HG03039 (cell line): ENCODE data around the gene GTF3C4.

Experiments used
- ATAC-seq: cut with Tn5 transposase; IDR thresholded peaks from one replicate; pipeline ENCODE4 v1.9.1; 2021; ENCODE audit warnings: mild to moderate bottlenecking, moderate library complexity; ENCODE audit not compliant: unreplicated experiment

GTF3C4 gene

DNA sequence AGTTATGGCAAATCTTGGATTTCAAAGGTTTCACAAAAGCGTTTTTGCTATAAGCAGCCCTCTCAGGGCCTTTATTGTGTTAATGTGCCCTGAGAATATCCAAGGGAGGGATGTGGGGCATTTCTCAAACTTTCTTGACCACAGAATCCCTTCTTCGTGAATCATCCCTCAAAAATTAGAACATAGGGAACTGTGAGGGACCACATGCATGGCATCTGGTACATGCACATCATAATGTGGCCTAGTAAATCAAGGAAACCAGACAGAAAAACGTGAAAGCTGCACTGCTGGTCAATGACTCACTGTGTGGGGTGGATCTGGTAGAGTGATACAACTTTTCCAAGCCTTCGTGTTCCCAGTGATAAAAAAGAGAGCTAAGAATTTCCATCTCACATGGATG is 22.9 kb upstream of the GTF3C4 start:
- ATAC-seq = no peak

GRCh38 chr9:132647806-132648205 is 22.5 kb upstream of the GTF3C4 start:
- no peak for ATAC-seq

- ATAC-seq = no peak
These were observed 22.0 kb upstream of the GTF3C4 start for GRCh38 chr9:132648283-132648682.

DNA sequence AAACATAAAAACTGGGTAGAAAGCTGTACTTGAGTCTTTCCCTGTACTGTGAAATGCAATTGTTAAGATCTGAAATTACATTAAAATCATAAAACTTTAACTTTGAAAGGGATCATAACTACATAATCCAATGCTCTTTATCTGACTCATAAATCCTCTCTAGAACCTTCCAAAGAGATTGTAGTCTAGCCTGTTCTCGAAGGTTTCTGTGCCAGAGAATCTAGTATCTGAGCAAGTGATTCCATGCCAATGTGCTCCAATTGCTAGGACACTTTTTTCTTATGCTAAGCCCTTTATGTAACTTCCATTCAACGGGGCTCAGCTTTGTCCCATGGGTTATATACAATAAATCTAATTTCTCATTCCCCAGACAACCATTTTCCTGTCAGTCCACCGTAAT is 21.6 kb upstream of the GTF3C4 start:
- ATAC-seq = no peak

- ATAC-seq = no peak
These were observed 19.0 kb upstream of the GTF3C4 start for GRCh38 chr9:132651259-132651658.

GRCh38 chr9:132656299-132656698 is 14.0 kb upstream of the GTF3C4 start:
- ATAC-seq = no peak

- ATAC-seq = no peak
These were observed 7.9 kb upstream of the GTF3C4 start for GRCh38 chr9:132662152-132662945.

GRCh38 chr9:132663117-132663516 is 7.1 kb upstream of the GTF3C4 start:
- ATAC-seq = no peak

DNA sequence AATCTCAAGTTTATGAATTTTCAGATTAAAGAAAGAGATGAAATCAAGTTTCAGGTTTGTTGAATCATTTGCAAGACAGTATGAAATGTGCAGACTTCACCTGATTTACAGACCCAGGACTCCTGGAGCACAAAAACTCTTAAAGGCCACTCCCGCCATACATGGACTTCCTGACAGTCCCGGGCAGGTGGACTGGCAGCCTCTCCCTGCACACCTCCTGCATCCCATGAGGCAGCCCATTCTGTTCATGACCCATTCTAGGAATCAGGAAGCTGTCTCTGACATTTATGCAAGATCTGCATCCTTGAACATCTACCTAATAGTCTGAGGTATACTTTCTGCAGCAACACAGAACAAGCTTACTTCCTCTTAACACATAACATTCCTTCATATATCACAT is 6.4 kb upstream of the GTF3C4 start:
- no peak for ATAC-seq

GRCh38 chr9:132669319-132669697 is 956 bp upstream of the GTF3C4 start:
- no peak for ATAC-seq

- ATAC-seq = peak; percentile 72
These were observed 387 bp upstream of the GTF3C4 start, which contains the start of gene DDX31 for GRCh38 chr9:132669698-132670456. DDX31 (minus strand) TSS chr9:132669983; CDS start chr9:132669934, 49 bp downstream.

DNA sequence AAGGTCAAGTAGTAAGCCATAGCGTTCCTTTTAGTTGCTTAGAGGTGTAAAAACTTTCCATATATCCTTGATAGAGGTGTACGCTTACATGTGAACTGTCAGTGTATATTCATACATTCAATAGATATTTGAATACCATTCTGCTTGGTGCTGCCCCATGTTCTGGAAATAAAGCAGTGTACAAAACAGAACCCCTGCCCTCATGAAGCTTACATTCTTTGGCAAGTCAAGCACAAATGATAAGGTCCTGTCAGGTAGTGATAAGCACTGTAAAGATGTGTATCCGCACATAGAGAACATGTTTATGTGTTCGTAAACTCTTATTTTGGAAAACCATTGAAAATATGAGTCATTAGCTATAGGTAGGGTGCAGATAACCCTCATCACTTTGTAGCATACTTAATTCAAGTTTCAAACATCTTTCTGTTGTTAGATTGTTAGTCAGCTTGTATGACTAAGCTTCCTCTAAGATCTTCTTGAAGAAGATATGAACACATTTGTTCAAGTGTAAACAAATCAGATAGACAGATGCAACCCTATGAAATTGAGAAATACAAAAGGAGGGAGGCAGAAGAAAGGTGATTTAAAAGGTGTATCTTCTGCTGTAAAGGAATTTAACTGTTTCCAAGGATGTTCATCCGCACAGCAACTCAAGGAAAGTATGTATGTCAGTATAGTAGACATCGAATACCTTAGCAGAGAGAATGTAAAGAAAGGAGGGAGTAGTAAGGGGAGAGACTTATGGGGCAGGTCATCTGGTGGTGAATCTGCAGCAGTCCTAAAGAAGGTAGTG is 1.6 kb downstream of the GTF3C4 start:
- no peak for ATAC-seq

- ATAC-seq = no peak
These were observed 2.1 kb downstream of the GTF3C4 start for GRCh38 chr9:132672413-132672690.

DNA sequence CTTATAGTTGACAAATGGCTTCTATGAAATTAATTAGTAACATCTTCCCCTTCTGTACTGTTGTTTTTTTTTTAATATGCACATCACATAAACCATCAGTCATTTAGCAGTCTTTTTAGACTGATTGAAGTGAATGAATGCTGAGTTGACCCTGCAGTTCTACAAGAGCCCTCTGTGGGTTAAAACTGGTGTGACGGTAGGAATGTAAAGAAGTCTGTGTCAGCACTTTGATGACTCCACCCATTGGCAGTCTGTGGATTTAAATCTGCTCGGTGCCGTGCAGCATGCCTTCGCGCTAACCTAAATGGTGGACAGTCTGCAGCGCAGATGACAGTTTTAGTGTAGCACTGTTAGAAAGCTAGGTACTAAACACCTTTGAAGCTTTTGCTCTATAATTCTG is 3.1 kb downstream of the GTF3C4 start:
- ATAC-seq = no peak

GRCh38 chr9:132674485-132674884 is 4.2 kb downstream of the GTF3C4 start:
- ATAC-seq = no peak

DNA sequence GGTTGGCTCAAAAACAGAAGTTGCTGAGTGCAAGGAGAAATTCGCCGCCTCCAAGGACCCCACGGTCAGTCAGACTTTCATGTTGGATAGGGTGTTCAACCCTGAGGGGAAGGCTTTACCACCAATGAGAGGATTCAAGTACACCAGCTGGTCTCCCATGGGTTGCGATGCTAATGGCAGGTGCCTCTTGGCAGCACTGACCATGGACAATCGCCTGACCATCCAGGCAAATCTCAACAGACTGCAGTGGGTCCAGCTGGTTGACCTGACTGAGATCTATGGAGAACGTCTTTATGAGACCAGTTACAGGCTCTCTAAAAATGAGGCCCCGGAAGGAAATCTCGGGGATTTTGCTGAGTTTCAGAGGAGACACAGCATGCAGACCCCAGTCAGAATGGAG is 7.7 kb downstream of the GTF3C4 start:
- ATAC-seq = no peak

DNA sequence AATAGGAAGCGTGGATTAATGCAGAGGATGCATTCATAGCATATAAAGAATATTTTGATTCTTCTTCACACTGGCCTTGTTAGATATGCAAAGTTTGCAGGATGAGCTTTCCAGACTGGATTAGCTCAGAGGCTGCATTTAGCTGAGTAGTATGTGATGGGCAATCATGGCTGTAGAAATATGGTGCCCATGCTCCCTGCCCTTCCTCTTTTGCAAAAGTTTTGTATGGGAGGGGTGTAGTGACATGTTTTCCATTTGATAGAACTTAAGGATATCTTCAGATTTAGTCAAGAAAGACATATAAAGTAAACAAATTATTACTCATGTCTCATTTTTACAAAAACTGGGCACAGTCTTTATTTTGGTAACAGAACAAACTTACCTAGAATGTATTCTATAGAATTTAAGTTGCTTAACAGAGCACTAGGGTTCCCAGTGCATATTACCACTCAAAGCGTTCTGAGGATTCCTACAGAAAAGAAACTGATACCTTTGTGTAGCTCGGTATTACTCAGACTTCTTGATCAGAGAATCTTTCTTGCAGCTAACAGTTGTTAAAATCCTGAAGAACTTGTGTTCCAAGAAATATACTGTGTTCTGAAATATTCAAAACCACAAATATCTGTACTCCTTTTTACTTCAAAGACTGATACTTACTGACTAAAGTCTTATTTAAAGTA is 9.8 kb downstream of the GTF3C4 start:
- ATAC-seq = no peak

- no peak for ATAC-seq
These were observed 11.3 kb downstream of the GTF3C4 start for GRCh38 chr9:132681561-132681960.

DNA sequence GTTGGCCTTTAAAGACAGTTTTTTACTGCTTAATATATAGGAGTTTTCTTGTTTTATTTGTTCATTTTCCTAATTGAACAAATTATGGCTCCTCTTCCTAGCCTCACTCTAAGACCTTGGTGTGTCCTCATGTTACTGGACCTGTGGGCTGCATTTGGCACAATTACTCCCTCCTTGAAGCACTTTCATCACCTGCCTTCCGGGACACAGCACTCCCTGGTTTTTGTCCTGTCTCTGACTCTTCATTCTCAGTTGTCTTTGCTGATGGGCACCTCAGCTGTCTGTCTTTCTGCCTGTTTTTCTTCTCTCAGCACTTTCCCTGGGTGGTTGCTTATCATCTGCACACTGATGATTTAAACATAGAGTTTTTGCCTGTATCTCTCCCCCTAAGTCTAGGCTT is 13.6 kb downstream of the GTF3C4 start:
- ATAC-seq = no peak

DNA sequence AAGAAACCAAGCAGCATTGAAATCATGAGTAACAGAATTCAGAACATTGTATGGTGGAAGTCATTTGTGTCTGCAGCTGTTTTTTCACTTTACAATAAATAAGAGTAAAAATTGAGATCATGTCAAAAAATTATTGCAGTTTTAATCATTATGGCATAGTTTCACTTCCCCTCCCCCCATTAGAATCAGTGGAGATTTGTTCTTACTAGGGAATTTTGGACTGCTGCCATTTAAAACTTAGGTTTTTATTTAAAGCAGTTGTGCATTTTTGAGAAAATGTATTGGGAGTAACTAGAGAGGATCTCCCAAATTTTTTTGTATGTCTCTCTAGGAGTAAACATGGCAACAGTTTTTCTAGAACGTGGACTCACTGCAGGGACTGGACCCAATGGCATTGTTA is 20.4 kb downstream of the GTF3C4 start:
- ATAC-seq = no peak

GRCh38 chr9:132694144-132694543 is 23.9 kb downstream of the GTF3C4 start:
- ATAC-seq = no peak
